SIG-M5 treated with dmso at 0.1 percent for 504 hours (cell line): Measurements from ENCODE around the gene RASGEF1C.
"Not testable (repeated sequence)": the region's sequence is repeated elsewhere in the genome, so short reads cannot be mapped to it uniquely, and the experiment has no call there.

Source experiments
- DNase-seq: peaks from one replicate; lab custom pipeline; 2025; ENCODE audit not compliant: unreplicated experiment; lab: John Stamatoyannopoulos, UW

Gene RASGEF1C

GRCh38 chr5:180211761-180212035 is 2.7 kb upstream of the RASGEF1C start:
- DNase-seq, result no peak

- DNase-seq, result no peak
Observed at GRCh38 chr5:180210961-180211760, 2.1 kb upstream of the RASGEF1C start.

GRCh38 chr5:180210077-180210476 is 1.1 kb upstream of the RASGEF1C start:
- DNase-seq, result not testable (repeated sequence)

GRCh38 chr5:180208435-180209081 is 453 bp downstream of the RASGEF1C start:
- DNase-seq, result peak; percentile 21

GRCh38 chr5:180208038-180208434 is 975 bp downstream of the RASGEF1C start:
- DNase-seq, result no peak

- DNase-seq, result no peak
Observed at GRCh38 chr5:180207593-180207992, 1.4 kb downstream of the RASGEF1C start.

- DNase-seq, result no peak
Observed at GRCh38 chr5:180206993-180207392, 2.0 kb downstream of the RASGEF1C start.

- DNase-seq, result no peak
Observed at GRCh38 chr5:180205916-180206315, 3.1 kb downstream of the RASGEF1C start.

- DNase-seq, result no peak
Observed at GRCh38 chr5:180204276-180204819, 4.7 kb downstream of the RASGEF1C start.

- no peak for DNase-seq
Observed at GRCh38 chr5:180202939-180203573, 6.0 kb downstream of the RASGEF1C start.

- peak; percentile 5 for DNase-seq
Observed at GRCh38 chr5:180201051-180201987, 7.7 kb downstream of the RASGEF1C start.

GRCh38 chr5:180199390-180199789 is 9.6 kb downstream of the RASGEF1C start:
- no peak for DNase-seq

GRCh38 chr5:180198208-180198607 is 10.8 kb downstream of the RASGEF1C start:
- no peak for DNase-seq

- no peak for DNase-seq
Observed at GRCh38 chr5:180197016-180197702, 11.9 kb downstream of the RASGEF1C start.

GRCh38 chr5:180194410-180195345 is 14.3 kb downstream of the RASGEF1C start:
- no peak for DNase-seq

GRCh38 chr5:180193749-180194375 is 15.1 kb downstream of the RASGEF1C start:
- DNase-seq, result no peak

GRCh38 chr5:180191716-180192115 is 17.3 kb downstream of the RASGEF1C start:
- no peak for DNase-seq

- DNase-seq, result no peak
Observed at GRCh38 chr5:180187767-180188166, 21.2 kb downstream of the RASGEF1C start.

- DNase-seq, result no peak
Observed at GRCh38 chr5:180180846-180181245, 28.2 kb downstream of the RASGEF1C start.
